ENCODE results near the gene RPL22. TPM values are rescaled to one million over a fixed set of nuclear protein-coding genes. Genes with fewer than 3 reads are reported as not detected.

The RPL22 gene
- total RNA-seq, 6 experiments from 2014 or later = 233 to 341 (median 324) TPM

GRCh38 chr1:6181347-6181770 is 18.0 kb downstream of the RPL22 start:
- H3K4me3 Mint-ChIP-seq = peak overlapping the region; percentile 29
- peaks cover 21% of the 10 kb centered on the region for H3K36me3 Mint-ChIP-seq (ENCODE audit: low read depth)
- peaks cover 49% of the 10 kb centered on the region for H3K4me1 Mint-ChIP-seq (ENCODE audit: low read depth)
- TF ChIP-seq CTCF (IDR thresholded peaks at IDR 0.05) = no peak
- no peak for DNase-seq
- H3K27me3 Mint-ChIP-seq (ENCODE audit: insufficient read depth) = peaks cover 35% of the 10 kb centered on the region
- H3K9me3 Mint-ChIP-seq = no peaks in the 10 kb centered on the region
- peak overlapping the region; percentile 13; the same call in 1 of the 2 replicates for H3K27ac Mint-ChIP-seq

- DNase-seq = no peak
- Mint-ChIP-seq H3K4me3 (peak overlapping the region; percentile 29), H3K27me3 (ENCODE audit: insufficient read depth) (peaks cover 35% of the 10 kb centered on the region), H3K4me1 (ENCODE audit: low read depth) (peaks cover 45% of the 10 kb centered on the region), H3K36me3 (ENCODE audit: low read depth) (peaks cover 18% of the 10 kb centered on the region), H3K27ac (no peak overlapping the region), H3K9me3 (no peaks in the 10 kb centered on the region)
- TF ChIP-seq CTCF (IDR thresholded peaks at IDR 0.05) = no peak
These were observed 18.6 kb downstream of the RPL22 start for GRCh38 chr1:6180707-6181311.

GRCh38 chr1:6180268-6180706 is 19.1 kb downstream of the RPL22 start, which contains the start of gene CHD5:
Gene CHD5, minus strand, starts transcription at chr1:6180321. Its CDS starts 298 bp downstream, at chr1:6180023.
- DNase-seq = no peak
- peaks cover 16% of the 10 kb centered on the region for H3K36me3 Mint-ChIP-seq (ENCODE audit: low read depth)
- H3K4me1 Mint-ChIP-seq (ENCODE audit: low read depth) = peaks cover 40% of the 10 kb centered on the region
- no peak; the same call in 1 of the 2 replicates for TF ChIP-seq CTCF (IDR thresholded peaks at IDR 0.05)
- H3K27ac Mint-ChIP-seq = no peak within 1 kb of the TSS
- peaks cover 35% of the 10 kb centered on the region for H3K27me3 Mint-ChIP-seq (ENCODE audit: insufficient read depth)
- peak within 1 kb of the TSS; percentile 30 for H3K4me3 Mint-ChIP-seq
- no peaks in the 10 kb centered on the region for H3K9me3 Mint-ChIP-seq

- Mint-ChIP-seq H3K9me3 (no peaks in the 10 kb centered on the region), H3K4me3 (no peak overlapping the region), H3K27me3 (ENCODE audit: insufficient read depth) (peaks cover 35% of the 10 kb centered on the region), H3K27ac (no peak overlapping the region), H3K4me1 (ENCODE audit: low read depth) (peaks cover 34% of the 10 kb centered on the region), H3K36me3 (ENCODE audit: low read depth) (peaks cover 12% of the 10 kb centered on the region)
- DNase-seq = no peak
- TF ChIP-seq CTCF (IDR thresholded peaks at IDR 0.05) = no peak
These were observed 19.7 kb downstream of the RPL22 start for GRCh38 chr1:6179564-6180175.

- H3K27ac Mint-ChIP-seq = no peak overlapping the region
- H3K27me3 Mint-ChIP-seq (ENCODE audit: insufficient read depth) = peaks cover 35% of the 10 kb centered on the region
- peaks cover 5% of the 10 kb centered on the region; the same call in 1 of the 2 replicates for H3K36me3 Mint-ChIP-seq (ENCODE audit: low read depth)
- TF ChIP-seq CTCF (IDR thresholded peaks at IDR 0.05) = no peak
- H3K4me1 Mint-ChIP-seq (ENCODE audit: low read depth) = peaks cover 27% of the 10 kb centered on the region
- no peaks in the 10 kb centered on the region for H3K9me3 Mint-ChIP-seq
- H3K4me3 Mint-ChIP-seq = peak overlapping the region; percentile 30; the same call in 1 of the 2 replicates
- DNase-seq = no peak
These were observed 20.4 kb downstream of the RPL22 start for GRCh38 chr1:6178751-6179563.
